LNCAP (cell line): ENCODE data around the gene GNG3.

Experiments
- CTCF ChIP-seq: fragments of 450-650 bp; IDR thresholded peaks from 2 replicates; pipeline ENCODE4 v1.5.1; 2017; ENCODE audit warnings: mild to moderate bottlenecking

The GNG3 gene

GRCh38 chr11:62709247-62710000, 1.9 kb downstream of the GNG3 start:
- no peak for TF ChIP-seq CTCF

- no peak for TF ChIP-seq CTCF
These were observed 2.5 kb downstream of the GNG3 start for GRCh38 chr11:62710001-62710345.

DNA sequence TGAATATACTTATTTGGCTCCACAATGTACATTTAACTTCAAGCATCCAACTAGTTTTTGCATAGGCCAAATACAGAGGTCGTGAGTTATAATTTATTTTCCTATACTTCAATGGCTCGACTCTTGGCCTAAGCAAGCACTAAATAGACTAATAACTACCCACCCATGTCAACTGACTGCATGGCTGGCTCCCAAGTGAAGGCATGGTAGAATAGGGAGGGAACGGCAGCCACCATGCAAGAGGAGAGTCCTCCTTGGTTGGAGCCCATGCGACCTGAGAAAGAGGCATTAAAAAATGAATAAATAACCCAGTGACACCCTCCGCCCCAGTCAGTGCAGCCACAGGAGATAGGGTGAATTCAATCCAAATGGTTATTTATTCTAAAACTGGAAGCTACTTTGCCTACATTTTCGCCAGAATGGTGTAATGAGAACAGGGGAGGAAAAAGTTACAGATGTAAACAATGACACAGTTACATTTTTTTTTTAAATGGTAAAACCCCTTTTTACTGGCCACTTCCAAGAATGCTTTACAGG, 4.9 kb downstream of the GNG3 start:
- no peak for TF ChIP-seq CTCF

DNA sequence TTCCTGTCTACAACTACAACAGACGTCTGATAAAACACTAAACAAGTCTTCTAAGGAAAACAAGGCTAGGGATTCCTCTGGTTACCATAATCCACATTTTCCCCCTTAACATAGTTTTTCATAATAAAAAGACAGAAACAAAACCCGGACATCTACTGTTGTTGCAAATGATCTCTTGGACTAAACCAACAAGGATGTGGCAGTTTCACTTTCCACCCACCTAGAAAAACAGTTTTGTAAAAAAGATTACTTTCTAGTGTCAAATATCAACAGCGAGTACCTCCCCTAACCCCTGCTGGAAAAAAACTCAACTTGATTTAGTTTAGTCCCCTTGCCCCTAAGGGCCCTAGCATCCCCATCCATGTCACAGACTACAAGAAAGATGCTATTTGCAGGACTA, 5.4 kb downstream of the GNG3 start:
- TF ChIP-seq CTCF, result no peak

DNA sequence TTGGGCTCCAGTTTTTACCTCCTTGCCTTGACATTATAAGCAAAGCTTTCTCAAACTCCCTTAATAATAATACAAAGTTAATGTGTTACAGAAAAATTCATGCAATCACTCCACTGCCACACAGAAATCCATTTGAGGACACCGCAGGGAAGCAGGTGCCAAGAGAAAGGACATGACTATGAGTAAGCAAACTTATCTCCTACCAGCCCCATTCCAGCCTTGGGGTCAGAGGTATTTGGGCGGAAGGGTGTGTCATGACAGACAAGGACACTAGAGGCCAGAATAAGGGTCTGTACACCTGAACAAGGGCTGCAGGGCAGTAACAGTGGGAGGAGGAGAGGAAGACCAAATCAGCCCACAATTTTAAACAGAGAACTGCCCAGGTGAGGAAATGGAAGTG, 5.9 kb downstream of the GNG3 start:
- no peak for TF ChIP-seq CTCF

DNA sequence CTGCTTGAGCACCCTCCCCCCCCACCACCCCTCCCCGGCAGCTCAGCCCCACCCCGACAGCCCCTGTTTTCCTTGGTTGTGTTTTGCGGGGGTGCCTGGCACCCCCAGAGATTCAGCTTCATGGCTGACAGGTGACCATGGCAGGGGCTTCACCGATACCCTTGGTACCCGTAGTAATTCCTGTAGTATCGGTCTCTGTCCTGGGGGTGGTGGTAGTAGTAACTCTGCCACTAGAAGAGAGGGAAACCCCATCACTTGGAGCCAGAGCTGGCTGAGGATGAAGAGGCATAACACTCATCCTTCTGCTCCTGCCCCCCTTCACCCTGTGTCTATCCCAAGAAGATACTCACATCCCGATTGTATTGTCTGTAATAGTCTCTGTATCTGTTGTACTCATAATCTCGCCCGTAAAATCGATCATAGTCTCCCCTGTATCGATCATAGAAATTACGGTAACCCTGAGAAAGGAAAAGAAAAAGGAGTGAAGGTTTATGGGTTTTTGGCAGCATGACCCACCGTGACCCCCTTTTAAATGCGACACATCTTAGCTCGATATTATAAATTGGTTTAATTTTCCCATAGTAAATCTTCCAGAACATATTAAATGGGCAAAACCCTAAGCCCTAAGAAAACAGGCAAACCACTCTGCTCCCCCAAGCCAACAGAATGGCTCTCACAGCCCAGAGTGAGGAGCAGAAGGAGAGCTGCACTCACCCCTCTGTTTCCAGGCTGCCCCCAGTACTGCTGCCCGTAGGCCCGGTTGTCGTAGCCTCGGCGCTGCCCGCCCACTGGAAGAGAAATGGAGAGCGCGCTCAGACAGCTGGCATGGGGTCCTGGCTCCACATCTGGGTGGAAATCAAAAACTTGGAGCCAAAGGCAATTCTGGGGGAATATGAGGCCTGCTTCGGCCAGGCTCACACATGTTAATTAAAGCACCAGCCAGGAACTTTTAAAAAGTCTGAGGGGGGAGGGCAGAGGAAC, 8.0 kb downstream of the GNG3 start:
- TF ChIP-seq CTCF, result no peak

GRCh38 chr11:62716206-62716605, 8.7 kb downstream of the GNG3 start:
- no peak for TF ChIP-seq CTCF
